ENCODE data around the gene SMIM35.

- TF ChIP-seq CTCF (IDR thresholded peaks at IDR 0.05) (no peak), POLR2A (IDR thresholded peaks at IDR 0.05) (no peak), EP300 (IDR thresholded peaks at IDR 0.05) (no peak), POLR2AphosphoS5 (IDR thresholded peaks at IDR 0.05) (no peak)
Observed at GRCh38 chr11:118018401-118018800, 68.4 kb downstream of the SMIM35 start.
